ENCODE data around the gene RANBP3.
"Not testable (repeated sequence)": the region's sequence is repeated elsewhere in the genome, so short reads cannot be mapped to it uniquely, and the experiment has no call there.

RANBP3 gene, protein sequence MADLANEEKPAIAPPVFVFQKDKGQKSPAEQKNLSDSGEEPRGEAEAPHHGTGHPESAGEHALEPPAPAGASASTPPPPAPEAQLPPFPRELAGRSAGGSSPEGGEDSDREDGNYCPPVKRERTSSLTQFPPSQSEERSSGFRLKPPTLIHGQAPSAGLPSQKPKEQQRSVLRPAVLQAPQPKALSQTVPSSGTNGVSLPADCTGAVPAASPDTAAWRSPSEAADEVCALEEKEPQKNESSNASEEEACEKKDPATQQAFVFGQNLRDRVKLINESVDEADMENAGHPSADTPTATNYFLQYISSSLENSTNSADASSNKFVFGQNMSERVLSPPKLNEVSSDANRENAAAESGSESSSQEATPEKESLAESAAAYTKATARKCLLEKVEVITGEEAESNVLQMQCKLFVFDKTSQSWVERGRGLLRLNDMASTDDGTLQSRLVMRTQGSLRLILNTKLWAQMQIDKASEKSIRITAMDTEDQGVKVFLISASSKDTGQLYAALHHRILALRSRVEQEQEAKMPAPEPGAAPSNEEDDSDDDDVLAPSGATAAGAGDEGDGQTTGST

GRCh38 chr19:5977785-5978605 lies at the start of gene RANBP3:
Gene RANBP3 (minus strand): TSS chr19:5978140. CDS start chr19:5978082, 58 bp downstream.
- Histone ChIP-seq H3K4me1 (ENCODE audit: control insufficient read depth in 5 of 5, insufficient read depth in 5 of 5, low read length in 5 of 5) (peaks cover 6 to 44% (median 29%) of the 10 kb centered on the region in 5 donors), H3K9me3 (ENCODE audit: control insufficient read depth in 5 of 5, low read length in 5 of 5) (no peaks in the 10 kb centered on the region), H3K27ac (ENCODE audit: low read depth, low read length) (peak within 1 kb of the TSS; percentile 79)

GRCh38 chr19:6026390-6027227 lies 48.7 kb upstream of the RANBP3 start:
- H3K36me3 ChIP-seq (ENCODE audit: control insufficient read depth in 5 of 5, insufficient read depth in 5 of 5, low read length in 5 of 5) = peaks cover 4 to 39% (median 16%) of the 10 kb centered on the region in 5 donors
- H3K4me1 ChIP-seq (ENCODE audit: control insufficient read depth in 5 of 5, insufficient read depth in 5 of 5, low read length in 5 of 5) = peaks cover 0 to 16% (median 11%) of the 10 kb centered on the region in 5 donors
- H3K9me3 ChIP-seq (ENCODE audit: control insufficient read depth in 5 of 5, low read length in 5 of 5) = no peaks in the 10 kb centered on the region

More at GRCh38 chr19:5977785-5978605, at the start of gene RANBP3:
- Histone ChIP-seq H3K4me3 (ENCODE audit: low read depth in 1 of 5, low read length in 5 of 5) (peak within 1 kb of the TSS; percentile 78 to 92 (median 89)), H3K27me3 (ENCODE audit: control insufficient read depth in 5 of 5, insufficient read depth in 4 of 5, low read length in 5 of 5) (no peaks in the 10 kb centered on the region), H3K9ac (ENCODE audit: low read length in 5 of 5) (peak within 1 kb of the TSS; percentile 69 to 98 (median 93)), H3K36me3 (ENCODE audit: control insufficient read depth in 5 of 5, insufficient read depth in 5 of 5, low read length in 5 of 5) (peaks cover 0 to 15% (median 12%) of the 10 kb centered on the region in 5 donors)

DNA sequence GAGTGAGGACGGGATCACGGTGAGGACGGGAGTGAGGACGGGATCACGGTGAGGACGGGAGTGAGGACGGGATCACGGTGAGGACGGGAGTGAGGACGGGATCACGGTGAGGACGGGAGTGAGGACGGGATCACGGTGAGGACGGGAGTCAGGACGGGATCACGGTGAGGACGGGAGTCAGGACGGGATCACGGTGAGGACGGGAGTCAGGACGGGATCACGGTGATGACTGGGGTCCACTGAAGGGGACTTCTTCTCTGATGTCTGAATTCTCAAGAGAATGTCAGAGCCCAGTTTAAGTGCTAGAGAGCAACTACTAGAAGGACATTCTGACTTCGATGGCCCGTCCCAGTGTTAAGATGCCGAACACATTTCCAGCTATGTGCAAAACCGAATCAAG lies 46.8 kb upstream of the RANBP3 start:
- H3K4me3 ChIP-seq (ENCODE audit: low read depth in 1 of 5, low read length in 5 of 5); H3K27ac ChIP-seq (ENCODE audit: low read depth, low read length); H3K9ac ChIP-seq (ENCODE audit: low read length in 5 of 5); H3K9me3 ChIP-seq (ENCODE audit: control insufficient read depth in 5 of 5, low read length in 5 of 5); H3K27me3 ChIP-seq (ENCODE audit: control insufficient read depth in 5 of 5, insufficient read depth in 4 of 5, low read length in 5 of 5): not testable (repeated sequence)
- Histone ChIP-seq H3K36me3 (ENCODE audit: control insufficient read depth in 5 of 5, insufficient read depth in 5 of 5, low read length in 5 of 5) (peaks cover 4 to 41% (median 24%) of the 10 kb centered on the region in 5 donors), H3K4me1 (ENCODE audit: control insufficient read depth in 5 of 5, insufficient read depth in 5 of 5, low read length in 5 of 5) (peaks cover 0 to 13% (median 11%) of the 10 kb centered on the region in 5 donors)

More at GRCh38 chr19:6026390-6027227, 48.7 kb upstream of the RANBP3 start:
- Histone ChIP-seq H3K9ac (ENCODE audit: low read length in 5 of 5) (no peak overlapping the region), H3K4me3 (ENCODE audit: low read depth in 1 of 5, low read length in 5 of 5) (no peak overlapping the region), H3K27me3 (ENCODE audit: control insufficient read depth in 5 of 5, insufficient read depth in 4 of 5, low read length in 5 of 5) (no peaks in the 10 kb centered on the region), H3K27ac (ENCODE audit: low read depth, low read length) (no peak overlapping the region)

DNA sequence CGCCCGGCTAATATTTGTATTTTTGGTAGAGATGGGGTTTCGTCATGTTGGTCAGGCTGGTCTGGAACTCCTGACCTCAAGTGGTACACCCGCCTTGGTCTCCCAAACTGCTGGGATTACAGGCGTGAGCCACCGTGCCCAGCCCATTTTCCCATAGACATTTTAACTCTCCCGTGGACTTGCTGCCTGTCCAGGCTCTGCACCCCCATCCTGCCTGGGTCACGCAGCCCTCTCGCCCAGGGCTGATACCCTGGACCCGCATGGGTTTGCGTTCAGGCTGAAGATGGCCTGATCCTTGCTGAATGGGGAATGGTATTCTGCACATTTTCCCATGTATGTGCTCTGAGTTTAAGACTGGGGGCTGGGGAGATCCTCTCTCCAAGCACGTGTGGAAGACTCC lies 46.0 kb upstream of the RANBP3 start:
- H3K36me3 ChIP-seq (ENCODE audit: control insufficient read depth in 5 of 5, insufficient read depth in 5 of 5, low read length in 5 of 5) = peaks cover 4 to 46% (median 26%) of the 10 kb centered on the region in 5 donors
- no peaks in the 10 kb centered on the region for H3K9me3 ChIP-seq (ENCODE audit: control insufficient read depth in 5 of 5, low read length in 5 of 5)
- no peak overlapping the region for H3K9ac ChIP-seq (ENCODE audit: low read length in 5 of 5)
- H3K4me3 ChIP-seq (ENCODE audit: low read depth in 1 of 5, low read length in 5 of 5) = no peak overlapping the region
- no peaks in the 10 kb centered on the region for H3K27me3 ChIP-seq (ENCODE audit: control insufficient read depth in 5 of 5, insufficient read depth in 4 of 5, low read length in 5 of 5)
- peaks cover 0 to 13% (median 11%) of the 10 kb centered on the region in 5 donors for H3K4me1 ChIP-seq (ENCODE audit: control insufficient read depth in 5 of 5, insufficient read depth in 5 of 5, low read length in 5 of 5)
- no peak overlapping the region for H3K27ac ChIP-seq (ENCODE audit: low read depth, low read length)

- Histone ChIP-seq H3K36me3 (ENCODE audit: control insufficient read depth in 5 of 5, insufficient read depth in 5 of 5, low read length in 5 of 5) (peaks cover 2 to 43% (median 26%) of the 10 kb centered on the region in 5 donors), H3K27ac (ENCODE audit: low read depth, low read length) (no peak overlapping the region), H3K27me3 (ENCODE audit: control insufficient read depth in 5 of 5, insufficient read depth in 4 of 5, low read length in 5 of 5) (no peaks in the 10 kb centered on the region), H3K4me1 (ENCODE audit: control insufficient read depth in 5 of 5, insufficient read depth in 5 of 5, low read length in 5 of 5) (peaks cover 0 to 13% (median 11%) of the 10 kb centered on the region in 5 donors), H3K9me3 (ENCODE audit: control insufficient read depth in 5 of 5, low read length in 5 of 5) (no peaks in the 10 kb centered on the region), H3K4me3 (ENCODE audit: low read depth in 1 of 5, low read length in 5 of 5) (peak overlapping the region in 1 of 5 donors; percentile 7), H3K9ac (ENCODE audit: low read length in 5 of 5) (no peak overlapping the region)
Observed at GRCh38 chr19:6023085-6023682, 45.2 kb upstream of the RANBP3 start.

- no peak overlapping the region for H3K4me3 ChIP-seq (ENCODE audit: low read depth in 1 of 5, low read length in 5 of 5)
- H3K9me3 ChIP-seq (ENCODE audit: control insufficient read depth in 5 of 5, low read length in 5 of 5) = no peaks in the 10 kb centered on the region
- no peaks in the 10 kb centered on the region for H3K27me3 ChIP-seq (ENCODE audit: control insufficient read depth in 5 of 5, insufficient read depth in 4 of 5, low read length in 5 of 5)
- peaks cover 0 to 13% (median 11%) of the 10 kb centered on the region in 5 donors for H3K4me1 ChIP-seq (ENCODE audit: control insufficient read depth in 5 of 5, insufficient read depth in 5 of 5, low read length in 5 of 5)
- no peak overlapping the region for H3K27ac ChIP-seq (ENCODE audit: low read depth, low read length)
- peaks cover 0 to 43% (median 26%) of the 10 kb centered on the region in 5 donors for H3K36me3 ChIP-seq (ENCODE audit: control insufficient read depth in 5 of 5, insufficient read depth in 5 of 5, low read length in 5 of 5)
- H3K9ac ChIP-seq (ENCODE audit: low read length in 5 of 5) = no peak overlapping the region
Observed at GRCh38 chr19:6022570-6023064, 44.7 kb upstream of the RANBP3 start.

- Histone ChIP-seq H3K4me1 (ENCODE audit: control insufficient read depth in 5 of 5, insufficient read depth in 5 of 5, low read length in 5 of 5) (peaks cover 0 to 13% (median 11%) of the 10 kb centered on the region in 5 donors), H3K27me3 (ENCODE audit: control insufficient read depth in 5 of 5, insufficient read depth in 4 of 5, low read length in 5 of 5) (no peaks in the 10 kb centered on the region), H3K4me3 (ENCODE audit: low read depth in 1 of 5, low read length in 5 of 5) (no peak overlapping the region), H3K9me3 (ENCODE audit: control insufficient read depth in 5 of 5, low read length in 5 of 5) (no peaks in the 10 kb centered on the region), H3K27ac (ENCODE audit: low read depth, low read length) (no peak overlapping the region), H3K36me3 (ENCODE audit: control insufficient read depth in 5 of 5, insufficient read depth in 5 of 5, low read length in 5 of 5) (peaks cover 0 to 41% (median 26%) of the 10 kb centered on the region in 5 donors), H3K9ac (ENCODE audit: low read length in 5 of 5) (no peak overlapping the region)
Observed at GRCh38 chr19:6021878-6022569, 44.1 kb upstream of the RANBP3 start.

- H3K27me3 ChIP-seq (ENCODE audit: control insufficient read depth in 5 of 5, insufficient read depth in 4 of 5, low read length in 5 of 5) = no peaks in the 10 kb centered on the region
- no peak overlapping the region for H3K4me3 ChIP-seq (ENCODE audit: low read depth in 1 of 5, low read length in 5 of 5)
- H3K27ac ChIP-seq (ENCODE audit: low read depth, low read length) = no peak overlapping the region
- no peaks in the 10 kb centered on the region for H3K9me3 ChIP-seq (ENCODE audit: control insufficient read depth in 5 of 5, low read length in 5 of 5)
- no peak overlapping the region for H3K9ac ChIP-seq (ENCODE audit: low read length in 5 of 5)
- peaks cover 0 to 33% (median 20%) of the 10 kb centered on the region in 5 donors for H3K36me3 ChIP-seq (ENCODE audit: control insufficient read depth in 5 of 5, insufficient read depth in 5 of 5, low read length in 5 of 5)
- peaks cover 0 to 13% (median 11%) of the 10 kb centered on the region in 5 donors for H3K4me1 ChIP-seq (ENCODE audit: control insufficient read depth in 5 of 5, insufficient read depth in 5 of 5, low read length in 5 of 5)
Observed at GRCh38 chr19:6020972-6021805, 43.2 kb upstream of the RANBP3 start.

Measured in subcutaneous abdominal adipose tissue (tissue), 5 donors.